IMR-90 (cell line): ENCODE results near the gene CEBPB. TPM values are rescaled to one million over a fixed set of nuclear protein-coding genes. Genes with fewer than 3 reads are reported as not detected.

Source experiments
- polyA plus RNA-seq, 3 experiments: library from polyadenylated mRNA; depleted of rRNA; stranded (reverse); fragments of >200 nt; gene quantifications; 2 replicates each; pipeline ENCODE4 v1.2.3, GENCODE V29; 2012; ENCODE audit warnings: low replicate concordance in 1 of 3
- total RNA-seq: library from RNA; depleted of rRNA; stranded (reverse); fragments of >200 nt; gene quantifications from 2 replicates; pipeline ENCODE4 v1.2.3, GENCODE V29; 2012; rRNA removed

Gene CEBPB
- total and polyA plus RNA-seq, 2 of the 4 experiments (the other 2 are of a cell fraction): 3.4 to 17.4 TPM

Other genes with a start within 250 kb of the CEBPB start
- 0.54 and 0.83 TPM in 2 replicates for gene SNAI1, start 207.8 kb upstream of the CEBPB start, total RNA-seq
- gene SNAI1, start 207.8 kb upstream of the CEBPB start, polyA plus RNA-seq (2012; rRNA removed): 13.7 and 14.9 TPM in 2 replicates
- 20.1 and 41.4 TPM in 2 replicates for gene UBE2V1, start 77.7 kb upstream of the CEBPB start, total RNA-seq
- 128 and 138 TPM in 2 replicates for gene UBE2V1, start 77.7 kb upstream of the CEBPB start, polyA plus RNA-seq (2012; rRNA removed)
- 24.0 and 25.3 TPM in 2 replicates for gene PEDS1, start 37.1 kb upstream of the CEBPB start, total RNA-seq
- 59.9 and 67.6 TPM in 2 replicates for gene PEDS1, start 37.1 kb upstream of the CEBPB start, polyA plus RNA-seq (2012; rRNA removed)